ENCODE data around the gene NRG3.

The NRG3 gene

GRCh38 chr10:82890573-82890972 lies 1015.6 kb downstream of the NRG3 start:
- Histone ChIP-seq H3K27ac (replicated peaks) (no peak overlapping the region), H3K27me3 (ENCODE audit: insufficient read depth, poor library complexity, severe bottlenecking) (no peaks in the 10 kb centered on the region), H3K4me3 (replicated peaks; ENCODE audit: insufficient read depth, low read length) (no peak overlapping the region)
- TF ChIP-seq SPI1 (IDR thresholded peaks at IDR 0.05; ENCODE audit: borderline replicate concordance, low read depth) (no peak), CTCF (IDR thresholded peaks at IDR 0.05; ENCODE audit: insufficient read depth, low read length) (no peak), POLR2AphosphoS5 (IDR thresholded peaks at IDR 0.05; ENCODE audit: low read depth) (no peak), REST (IDR thresholded peaks at IDR 0.05; ENCODE audit: insufficient replicate concordance, low read depth) (no peak), GABPA (IDR thresholded peaks at IDR 0.05; ENCODE audit: low read depth) (no peak)
- no peak for DNase-seq (ENCODE audit: low read depth in 1 of 2, low spot score in 1 of 2)

GRCh38 chr10:82908096-82908495 lies 1033.1 kb downstream of the NRG3 start:
- Histone ChIP-seq H3K27ac (replicated peaks) (no peak overlapping the region), H3K27me3 (ENCODE audit: insufficient read depth, poor library complexity, severe bottlenecking) (no peaks in the 10 kb centered on the region), H3K4me3 (replicated peaks; ENCODE audit: insufficient read depth, low read length) (no peak overlapping the region)
- no peak for DNase-seq (ENCODE audit: low read depth in 1 of 2, low spot score in 1 of 2)
- TF ChIP-seq SPI1 (IDR thresholded peaks at IDR 0.05; ENCODE audit: borderline replicate concordance, low read depth) (no peak), CTCF (IDR thresholded peaks at IDR 0.05; ENCODE audit: insufficient read depth, low read length) (no peak), GABPA (IDR thresholded peaks at IDR 0.05; ENCODE audit: low read depth) (no peak), REST (IDR thresholded peaks at IDR 0.05; ENCODE audit: insufficient replicate concordance, low read depth) (no peak), POLR2AphosphoS5 (IDR thresholded peaks at IDR 0.05; ENCODE audit: low read depth) (no peak)

GRCh38 chr10:82908751-82909150 lies 1033.8 kb downstream of the NRG3 start:
- DNase-seq (ENCODE audit: low read depth in 1 of 2, low spot score in 1 of 2), result no peak
- TF ChIP-seq SPI1 (IDR thresholded peaks at IDR 0.05; ENCODE audit: borderline replicate concordance, low read depth) (no peak), CTCF (IDR thresholded peaks at IDR 0.05; ENCODE audit: insufficient read depth, low read length) (no peak), GABPA (IDR thresholded peaks at IDR 0.05; ENCODE audit: low read depth) (no peak), POLR2AphosphoS5 (IDR thresholded peaks at IDR 0.05; ENCODE audit: low read depth) (no peak), REST (IDR thresholded peaks at IDR 0.05; ENCODE audit: insufficient replicate concordance, low read depth) (no peak)
- H3K27me3 ChIP-seq (ENCODE audit: insufficient read depth, poor library complexity, severe bottlenecking), result no peaks in the 10 kb centered on the region
- H3K4me3 ChIP-seq (replicated peaks; ENCODE audit: insufficient read depth, low read length), result no peak overlapping the region
- no peak overlapping the region for H3K27ac ChIP-seq (replicated peaks)
